BLaER1 treated with 17β-estradiol and CSF1 and Interleukin-3, amounts not matched to agents 10 nM and 100 nM (cell line): ENCODE results near the gene GRIK5.
A peak's percentile ranks its signal among the peaks of the same experiment; 100 is the strongest.

Source experiments
- H3K27ac ChIP-seq, 11 experiments: shearing (Covaris generic); formaldehyde crosslinking; 2 replicates each; pipeline ENCODE4 v1.8.1; 2022
- H3K27me3 ChIP-seq, 11 experiments: shearing (Covaris generic); formaldehyde crosslinking; 2 replicates each; pipeline ENCODE4 v1.8.1; 2022
- H3K36me3 ChIP-seq, 11 experiments: shearing (Covaris generic); formaldehyde crosslinking; 2 replicates each; pipeline ENCODE4 v1.8.1; 2022
- H3K4me1 ChIP-seq, 10 experiments: shearing (Covaris generic); formaldehyde crosslinking; 2 replicates each; pipeline ENCODE4 v1.8.1; 2022
- H3K4me2 ChIP-seq, 11 experiments: shearing (Covaris generic); formaldehyde crosslinking; 2 replicates each; pipeline ENCODE4 v1.8.1; 2022
- H3K4me3 ChIP-seq, 10 experiments: shearing (Covaris generic); formaldehyde crosslinking; 2 replicates each; pipeline ENCODE4 v1.8.1; 2022
- H3K9ac ChIP-seq, 11 experiments: shearing (Covaris generic); formaldehyde crosslinking; 2 replicates each; pipeline ENCODE4 v1.8.1; 2022
- H3K9me3 ChIP-seq, 11 experiments: shearing (Covaris generic); formaldehyde crosslinking; replicated peaks in 1 of 11; 2 replicates each; pipeline ENCODE4 v1.8.1; 2022
- H4K20me1 ChIP-seq, 11 experiments: shearing (Covaris generic); formaldehyde crosslinking; 2 replicates each; pipeline ENCODE4 v1.8.1; 2022
- Cebpa-rat ChIP-seq, 11 experiments: shearing (Covaris generic); IDR thresholded peaks; 2 replicates each; pipeline ENCODE4 v1.8.1; 2022

GRIK5 gene

GRCh38 chr19:42092350-42092749, 22.3 kb upstream of the GRIK5 start:
- Histone ChIP-seq H3K4me3 (peak overlapping the region in 1 of 10 experiments; percentile 34; a peak in 3 of 20 replicates), H3K9me3 (no peaks in the 10 kb centered on the region), H4K20me1 (peaks cover 0 to 74% (median 0%) of the 10 kb centered on the region in 11 experiments; a peak in 8 of 22 replicates), H3K36me3 (peaks cover 10 to 74% (median 15%) of the 10 kb centered on the region in 11 experiments; a peak in 18 of 22 replicates), H3K4me2 (peak overlapping the region; percentile 55 to 99 (median 93); a peak in 21 of 22 replicates), H3K27me3 (no peaks in the 10 kb centered on the region), H3K4me1 (peaks cover 71 to 86% (median 77%) of the 10 kb centered on the region in 10 experiments), H3K27ac (peak overlapping the region in 6 of 11 experiments; percentile 60 to 87 (median 74); a peak in 10 of 22 replicates), H3K9ac (peak overlapping the region in 5 of 11 experiments; percentile 2 to 72 (median 50); a peak in 7 of 22 replicates)
- no peak for TF ChIP-seq Cebpa-rat (IDR thresholded peaks at IDR 0.05)

- Histone ChIP-seq H3K4me2 (peak overlapping the region; percentile 82 to 99 (median 93)), H4K20me1 (peaks cover 0 to 68% (median 0%) of the 10 kb centered on the region in 11 experiments; a peak in 8 of 22 replicates), H3K27me3 (no peaks in the 10 kb centered on the region), H3K9ac (peak overlapping the region; percentile 46 to 75 (median 64); a peak in 17 of 22 replicates), H3K36me3 (peaks cover 10 to 68% (median 15%) of the 10 kb centered on the region in 11 experiments; a peak in 18 of 22 replicates), H3K27ac (peak overlapping the region in 10 of 11 experiments; percentile 52 to 87 (median 73); a peak in 18 of 22 replicates), H3K4me3 (peak overlapping the region in 7 of 10 experiments; percentile 3 to 59 (median 39); a peak in 7 of 20 replicates), H3K4me1 (peaks cover 75 to 87% (median 81%) of the 10 kb centered on the region in 10 experiments), H3K9me3 (no peaks in the 10 kb centered on the region)
- no peak for TF ChIP-seq Cebpa-rat (IDR thresholded peaks at IDR 0.05)
Measured at GRCh38 chr19:42091742-42092141, 21.7 kb upstream of the GRIK5 start.

DNA sequence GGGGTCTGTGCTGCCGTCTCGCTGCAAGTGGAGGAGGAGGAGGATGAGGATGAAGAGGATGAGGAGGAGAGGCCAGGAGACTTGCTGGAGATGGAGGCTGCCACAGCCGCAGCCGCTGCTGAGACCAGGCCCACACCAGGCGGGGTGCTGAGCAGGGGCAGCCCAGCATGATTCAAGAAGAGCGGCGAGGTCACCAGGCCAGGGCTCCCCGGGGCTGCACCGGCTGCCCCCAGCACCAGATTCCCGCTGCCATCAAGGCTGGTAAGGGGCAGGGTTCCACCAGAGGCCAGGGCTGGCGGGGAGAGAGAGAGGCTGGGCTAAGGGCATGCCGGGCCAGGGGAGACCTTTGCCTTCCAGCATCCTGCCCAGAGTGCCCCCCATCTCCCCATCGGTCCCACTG, 21.3 kb upstream of the GRIK5 start:
- Histone ChIP-seq H3K9ac (peak overlapping the region; percentile 46 to 75 (median 64); a peak in 21 of 22 replicates), H3K4me3 (peak overlapping the region in 7 of 10 experiments; percentile 3 to 59 (median 39); a peak in 10 of 20 replicates), H3K9me3 (no peaks in the 10 kb centered on the region), H3K27ac (peak overlapping the region; percentile 48 to 87 (median 73); a peak in 20 of 22 replicates), H4K20me1 (peaks cover 0 to 63% (median 0%) of the 10 kb centered on the region in 11 experiments; a peak in 8 of 22 replicates), H3K27me3 (no peaks in the 10 kb centered on the region), H3K36me3 (peaks cover 7 to 64% (median 15%) of the 10 kb centered on the region in 11 experiments; a peak in 18 of 22 replicates), H3K4me1 (peaks cover 79 to 92% (median 86%) of the 10 kb centered on the region in 10 experiments), H3K4me2 (peak overlapping the region; percentile 82 to 99 (median 93))
- no peak for TF ChIP-seq Cebpa-rat (IDR thresholded peaks at IDR 0.05)

DNA sequence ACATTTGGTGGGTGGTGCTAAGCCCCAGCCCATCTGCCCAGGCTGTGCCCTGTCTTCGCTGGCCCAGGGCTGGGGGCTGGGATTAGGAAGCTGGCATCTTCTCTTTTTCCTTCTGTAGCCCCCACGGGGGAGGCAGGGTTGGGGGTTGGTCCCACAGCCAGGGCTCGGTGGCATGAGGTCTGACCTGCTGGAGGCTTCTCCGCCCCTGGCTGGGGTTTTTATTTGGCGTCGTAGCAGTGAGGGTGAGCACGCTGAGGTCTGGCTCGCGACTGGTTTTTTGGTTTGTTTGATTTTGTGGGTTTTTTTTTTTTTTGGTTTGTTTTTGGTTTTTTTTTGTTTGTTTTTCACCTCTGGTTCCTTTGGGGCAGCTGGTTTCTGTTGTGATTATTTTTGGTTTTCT, 20.7 kb upstream of the GRIK5 start:
- Histone ChIP-seq H4K20me1 (peaks cover 0 to 57% (median 0%) of the 10 kb centered on the region in 11 experiments; a peak in 8 of 22 replicates), H3K4me2 (peak overlapping the region; percentile 82 to 99 (median 93)), H3K4me3 (peak overlapping the region in 5 of 10 experiments; percentile 3 to 59 (median 39); a peak in 7 of 20 replicates)

GRCh38 chr19:42089772-42090171, 19.8 kb upstream of the GRIK5 start:
- Histone ChIP-seq H4K20me1 (peaks cover 0 to 48% (median 0%) of the 10 kb centered on the region in 11 experiments; a peak in 7 of 22 replicates), H3K36me3 (peaks cover 0 to 49% (median 5%) of the 10 kb centered on the region in 11 experiments; a peak in 14 of 22 replicates), H3K27me3 (no peaks in the 10 kb centered on the region), H3K27ac (peak overlapping the region in 9 of 11 experiments; percentile 52 to 87 (median 74); a peak in 14 of 22 replicates), H3K4me2 (peak overlapping the region; percentile 82 to 99 (median 93)), H3K4me1 (peaks cover 73 to 90% (median 86%) of the 10 kb centered on the region in 10 experiments), H3K9ac (peak overlapping the region in 9 of 11 experiments; percentile 9 to 74 (median 66); a peak in 10 of 22 replicates), H3K4me3 (peak overlapping the region in 5 of 10 experiments; percentile 7 to 59 (median 39); a peak in 7 of 20 replicates), H3K9me3 (no peaks in the 10 kb centered on the region)
- no peak for TF ChIP-seq Cebpa-rat (IDR thresholded peaks at IDR 0.05)

More for the DNA sequence above, 20.7 kb upstream of the GRIK5 start:
- TF ChIP-seq Cebpa-rat (IDR thresholded peaks at IDR 0.05): no peak
- Histone ChIP-seq H3K9ac (peak overlapping the region; percentile 46 to 75 (median 64)), H3K27me3 (no peaks in the 10 kb centered on the region), H3K36me3 (peaks cover 7 to 58% (median 14%) of the 10 kb centered on the region in 11 experiments; a peak in 18 of 22 replicates), H3K27ac (peak overlapping the region; percentile 48 to 87 (median 73); a peak in 20 of 22 replicates), H3K9me3 (no peaks in the 10 kb centered on the region), H3K4me1 (peaks cover 82 to 98% (median 90%) of the 10 kb centered on the region in 10 experiments)

GRCh38 chr19:42089191-42089750, 19.3 kb upstream of the GRIK5 start:
- H3K27ac ChIP-seq: peak overlapping the region; percentile 49 to 87 (median 74)

DNA sequence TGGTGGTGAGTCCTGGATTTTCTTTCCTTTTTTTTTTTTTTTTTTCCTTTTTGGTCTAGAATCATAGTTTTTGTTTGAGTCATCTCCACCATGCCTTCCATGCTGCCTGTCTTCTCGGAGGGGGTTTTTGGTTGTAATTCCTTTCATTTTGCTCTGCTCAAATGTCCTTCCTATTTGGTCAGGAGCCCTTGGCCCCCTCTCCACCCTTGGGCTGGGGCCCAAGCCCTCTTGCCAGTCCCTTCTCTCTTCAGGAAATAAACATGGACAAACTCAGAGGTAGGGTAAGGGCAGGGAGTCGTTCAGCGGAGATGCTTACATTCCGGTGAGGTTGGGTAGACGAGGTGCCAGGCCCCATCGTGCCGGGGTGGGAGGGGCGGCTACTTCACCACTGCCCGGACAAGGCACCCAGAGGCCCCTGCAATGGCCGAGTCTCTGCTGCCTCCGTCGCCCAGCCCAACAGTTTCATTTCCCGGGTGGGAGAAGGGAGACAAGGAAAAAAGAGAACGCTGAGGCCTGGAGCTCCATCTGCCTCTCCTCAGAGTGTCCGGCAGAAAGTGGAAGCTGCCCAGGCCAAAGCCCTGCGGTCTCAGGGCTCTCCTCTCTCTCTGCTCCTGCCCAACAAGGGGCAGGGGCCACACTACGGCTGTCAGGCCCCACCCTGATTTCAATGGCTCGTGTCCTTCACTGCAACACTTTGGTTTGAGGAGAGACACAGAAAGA, 18.6 kb upstream of the GRIK5 start:
- H3K9ac ChIP-seq: peak overlapping the region; percentile 48 to 74 (median 64); a peak in 21 of 22 replicates
- TF ChIP-seq Cebpa-rat (IDR thresholded peaks at IDR 0.05): no peak
- H3K4me1 ChIP-seq: peaks cover 62 to 79% (median 76%) of the 10 kb centered on the region in 10 experiments
- peak overlapping the region in 8 of 10 experiments; percentile 7 to 59 (median 38); a peak in 14 of 20 replicates for H3K4me3 ChIP-seq
- H3K4me2 ChIP-seq: peak overlapping the region; percentile 82 to 99 (median 93)
- peaks cover 0 to 37% (median 9%) of the 10 kb centered on the region in 11 experiments; a peak in 16 of 22 replicates for H4K20me1 ChIP-seq
- H3K9me3 ChIP-seq: no peaks in the 10 kb centered on the region
- H3K27ac ChIP-seq: peak overlapping the region; percentile 49 to 87 (median 74)
- H3K36me3 ChIP-seq: peaks cover 6 to 37% (median 10%) of the 10 kb centered on the region in 11 experiments; a peak in 21 of 22 replicates
- no peaks in the 10 kb centered on the region for H3K27me3 ChIP-seq

More at GRCh38 chr19:42089191-42089750, 19.3 kb upstream of the GRIK5 start:
- no peaks in the 10 kb centered on the region for H3K9me3 ChIP-seq
- H3K4me3 ChIP-seq: peak overlapping the region in 8 of 10 experiments; percentile 7 to 59 (median 38); a peak in 14 of 20 replicates
- H3K9ac ChIP-seq: peak overlapping the region; percentile 48 to 74 (median 64); a peak in 21 of 22 replicates
- H3K4me1 ChIP-seq: peaks cover 68 to 85% (median 82%) of the 10 kb centered on the region in 10 experiments
- no peaks in the 10 kb centered on the region for H3K27me3 ChIP-seq
- H3K36me3 ChIP-seq: peaks cover 0 to 44% (median 3%) of the 10 kb centered on the region in 11 experiments; a peak in 18 of 22 replicates
- peak overlapping the region; percentile 82 to 99 (median 93) for H3K4me2 ChIP-seq
- peaks cover 0 to 43% (median 3%) of the 10 kb centered on the region in 11 experiments; a peak in 14 of 22 replicates for H4K20me1 ChIP-seq
- TF ChIP-seq Cebpa-rat (IDR thresholded peaks at IDR 0.05): no peak
